A549 (cell line): ENCODE results near the gene KICS2. TPM values are rescaled to one million over a fixed set of nuclear protein-coding genes. Genes with fewer than 3 reads are reported as not detected.
A peak's percentile ranks its signal among the peaks of the same experiment; 100 is the strongest.

Source experiments
- ATAC-seq, 2 experiments: fragments of 200-7000 bp in 1 of 2; fragments of >200 bp in 1 of 2; cut with Nextera tagmentation in 1 of 2; cut with Tn5 transposase in 1 of 2; 3 replicates each; pipeline versions ENCODE4 v1.8.0 to v1.9.1; 2018 to 2020; ENCODE audit warnings: mild to moderate bottlenecking in 1 of 2, moderate library complexity in 1 of 2
- CTCF ChIA-PET: fragments of 300-600 bp; sonication (Branson Sonifier 250); formaldehyde crosslinking; extraction: SDS; loops from one replicate; lab custom pipeline; 2021; ENCODE audit warnings: antibody characterized with exemption, inconsistent platforms; lab: Yijun Ruan, JAX
- POLR2A ChIA-PET: fragments of 350-600 bp; formaldehyde crosslinking; extraction: SDS; loops from one replicate; lab custom pipeline; 2021; ENCODE audit warnings: antibody characterized with exemption, inconsistent platforms; lab: Yijun Ruan, JAX
- DNase-seq, 2 experiments: peaks; one replicate each; pipeline versions ENCODE4 v3.0.0 to v3.0.0-alpha.2; 2011 to 2016; ENCODE audit warnings: low read depth in 1 of 2, low spot score in 1 of 2
- FAIRE-seq: peaks from 2 replicates; lab custom pipeline; 2011; peaks lifted over from hg19 to GRCh38; lab: Jason Lieb, UNC
- H3K27ac ChIP-seq, 2 experiments: fragments of >200 bp; sonication (Bioruptor Twin); formaldehyde crosslinking; 3 replicates each; pipeline ENCODE4 v1.5.1; 2016 to 2017
- H3K4me1 ChIP-seq: fragments of >200 bp; sonication (Bioruptor Twin); formaldehyde crosslinking; 3 replicates; pipeline ENCODE4 v1.6.1; 2016
- H3K4me2 ChIP-seq: fragments of >200 bp; sonication (Bioruptor Twin); formaldehyde crosslinking; 3 replicates; pipeline ENCODE4 v1.6.1; 2016
- H3K4me3 ChIP-seq: fragments of >200 bp; sonication (Bioruptor Twin); formaldehyde crosslinking; 3 replicates; pipeline ENCODE4 v1.5.1; 2016
- H3K9me3 ChIP-seq: fragments of >200 bp; sonication (Bioruptor Twin); formaldehyde crosslinking; 3 replicates; pipeline ENCODE4 v1.6.1; 2016
- CBX2 ChIP-seq: fragments of 200-600 bp; sonication (generic); IDR thresholded peaks from 2 replicates; pipeline ENCODE4 v1.6.1; 2016; ENCODE audit warnings: low read depth, mild to moderate bottlenecking, borderline replicate concordance
- CBX8 ChIP-seq: fragments of 200-600 bp; sonication (generic); IDR thresholded peaks from 2 replicates; pipeline ENCODE4 v1.6.1; 2016
- CHD2 ChIP-seq: fragments of 150-350 bp; IDR thresholded peaks from 2 replicates; pipeline ENCODE4 v1.6.1; 2014; ENCODE audit warnings: low read length; ENCODE audit not compliant: partially characterized antibody
- CHD4 ChIP-seq: fragments of 200-600 bp; sonication (generic); IDR thresholded peaks from 2 replicates; pipeline ENCODE4 v1.6.1; 2016; ENCODE audit warnings: antibody characterized with exemption, mild to moderate bottlenecking, borderline replicate concordance
- EHF ChIP-seq: fragments of 250-450 bp; sonication (Bioruptor Pico); IDR thresholded peaks from 2 replicates; pipeline ENCODE4 v1.5.0; 2020; ENCODE audit warnings: mild to moderate bottlenecking
- EHMT2 ChIP-seq: fragments of 200-600 bp; sonication (generic); IDR thresholded peaks from 2 replicates; pipeline ENCODE4 v1.6.1; 2016; ENCODE audit warnings: antibody characterized with exemption, low read depth, mild to moderate bottlenecking, moderate library complexity
- ESRRA ChIP-seq: fragments of 150-350 bp; IDR thresholded peaks from 2 replicates; pipeline ENCODE4 v1.6.1; 2014; ENCODE audit warnings: mild to moderate bottlenecking, low read length, borderline replicate concordance
- FOSB ChIP-seq: fragments of 250-450 bp; sonication (Bioruptor Pico); IDR thresholded peaks from 2 replicates; pipeline ENCODE4 v1.5.0; 2020; ENCODE audit warnings: mild to moderate bottlenecking, moderate library complexity
- FOSL2 ChIP-seq, 2 experiments: fragments of 450-650 bp in 1 of 2; fragments of >200 bp in 1 of 2; sonication (Bioruptor Twin) in 1 of 2; formaldehyde crosslinking; IDR thresholded peaks; 2 replicates each; pipeline versions ENCODE4 v1.5.0 to v1.6.1; 2016 to 2020; ENCODE audit warnings: mild to moderate bottlenecking in 1 of 2, moderate library complexity in 1 of 2
- FOXS1 ChIP-seq: fragments of 250-450 bp; sonication (Bioruptor Pico); IDR thresholded peaks from 2 replicates; pipeline ENCODE4 v1.5.0; 2020; ENCODE audit warnings: mild to moderate bottlenecking, moderate library complexity
- HDAC2 ChIP-seq: fragments of 200-600 bp; sonication (generic); IDR thresholded peaks from 2 replicates; pipeline ENCODE4 v1.6.1; 2016
- HEYL ChIP-seq: fragments of 250-450 bp; sonication (Bioruptor Pico); IDR thresholded peaks from 2 replicates; pipeline ENCODE4 v1.8.0; 2021; ENCODE audit warnings: mild to moderate bottlenecking, moderate library complexity
- JUNB ChIP-seq: fragments of >200 bp; sonication (Bioruptor Twin); formaldehyde crosslinking; IDR thresholded peaks from 2 replicates; pipeline ENCODE4 v1.6.1; 2016
- KDM1A ChIP-seq: fragments of 200-600 bp; sonication (generic); IDR thresholded peaks from 2 replicates; pipeline ENCODE4 v1.6.1; 2016; ENCODE audit warnings: low read depth, mild to moderate bottlenecking
- KDM5A ChIP-seq: fragments of 200-600 bp; sonication (generic); IDR thresholded peaks from 2 replicates; pipeline ENCODE4 v1.6.1; 2016; ENCODE audit warnings: antibody characterized with exemption, mild to moderate bottlenecking
- MYC ChIP-seq: IDR thresholded peaks from 2 replicates; pipeline ENCODE4 v1.6.1; 2012; ENCODE audit warnings: mild to moderate bottlenecking, inconsistent platforms, low read length, improper control_type of control experiment, borderline replicate concordance
- NFE2L2 ChIP-seq: fragments of 150-350 bp; conservative IDR thresholded peaks from 2 replicates; pipeline ENCODE4 v1.6.1; 2014; ENCODE audit warnings: low read length
- NPAS2 ChIP-seq: fragments of 250-450 bp; sonication (Bioruptor Pico); IDR thresholded peaks from 2 replicates; pipeline ENCODE4 v1.8.0; 2022; ENCODE audit warnings: mild to moderate bottlenecking, moderate library complexity, borderline replicate concordance
- PHF8 ChIP-seq: fragments of 200-600 bp; sonication (generic); IDR thresholded peaks from 2 replicates; pipeline ENCODE4 v1.6.1; 2016; ENCODE audit warnings: low read depth, mild to moderate bottlenecking, antibody characterized with exemption, moderate library complexity, borderline replicate concordance
- POLR2AphosphoS2 ChIP-seq: conservative IDR thresholded peaks from 2 replicates; pipeline ENCODE4 v1.6.1; 2012; ENCODE audit warnings: low read length, improper control_type of control experiment, inconsistent platforms
- RFX5 ChIP-seq: fragments of 450-650 bp; IDR thresholded peaks from 2 replicates; pipeline ENCODE4 v1.7.1; 2014; ENCODE audit warnings: antibody characterized with exemption, mild to moderate bottlenecking, moderate library complexity
- TFCP2L1 ChIP-seq: fragments of 250-450 bp; sonication (Bioruptor Pico); IDR thresholded peaks from 2 replicates; pipeline ENCODE4 v1.5.0; 2021; ENCODE audit warnings: mild to moderate bottlenecking
- TP53 ChIP-seq: fragments of 250-450 bp; sonication (Bioruptor Pico); IDR thresholded peaks from 2 replicates; pipeline ENCODE4 v1.5.0; 2021; ENCODE audit warnings: mild to moderate bottlenecking, moderate library complexity
- WGBS: methylation state at CpG from one replicate; pipeline ENCODE4 v1.1.6; 2017; ENCODE audit errors: missing lambda C conversion rate; 5-methylcytosine and 5-hydroxymethylcytosine counted together
- polyA plus RNA-seq, 4 experiments: library from polyadenylated mRNA; depleted of rRNA in 3 of 4; stranded (reverse); fragments of >200 nt; fragmentation: RNase III in 1 of 4; extraction: RNeasy Plus Mini Kit Qiagen cat#74134 plus additional on column Dnase treatment in 1 of 4; gene quantifications; 2 replicates in 3 of 4; 3 replicates in 1 of 4; pipeline ENCODE4 v1.2.3, GENCODE V29; 2011 to 2017
- TF ChIP-seq, protein P1 (sequence below): IDR thresholded peaks from 2 replicates; pipeline ENCODE4 v1.6.1; 2012
- TF ChIP-seq, protein P2 (sequence below): fragments of >200 bp; sonication (Bioruptor Twin); formaldehyde crosslinking; IDR thresholded peaks from 3 replicates; pipeline ENCODE4 v1.5.1; 2016
- TF ChIP-seq, protein P3 (sequence below): fragments of 200-600 bp; sonication (generic); IDR thresholded peaks from 2 replicates; pipeline ENCODE4 v1.6.1; 2016; ENCODE audit warnings: antibody characterized with exemption, mild to moderate bottlenecking, moderate library complexity
- TF ChIP-seq, protein P4 (sequence below): fragments of 250-450 bp; sonication (Bioruptor Pico); IDR thresholded peaks from 2 replicates; pipeline ENCODE4 v1.5.0; 2020; ENCODE audit warnings: low read depth, mild to moderate bottlenecking, moderate library complexity

Gene KICS2
- polyA plus RNA-seq, 2 of the 4 experiments (the other 2 are of a cell fraction): 9.1 to 21.4 TPM

DNA sequence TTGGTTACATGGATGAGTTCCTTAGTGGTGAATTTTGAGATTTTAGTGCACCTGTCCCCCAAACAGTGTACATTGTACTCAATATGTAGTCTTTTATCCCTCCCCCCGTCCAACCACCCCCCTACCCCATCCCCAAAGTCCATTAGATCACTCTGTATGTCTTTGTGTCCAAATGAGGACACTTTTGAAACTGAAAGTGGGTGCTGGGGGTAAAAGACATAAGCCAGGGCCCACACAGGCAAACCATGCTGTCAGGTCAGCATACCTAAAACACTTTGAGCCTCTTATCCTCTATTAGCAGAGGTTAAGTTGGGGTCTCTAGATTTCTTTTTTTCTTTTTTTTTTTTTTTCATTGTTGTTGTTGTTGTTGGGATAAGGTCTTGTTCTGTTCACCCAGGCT lies 31.3 kb upstream of the KICS2 start:
- 0% methylated on average over 1 of the region's 1 CpG for WGBS
- no peaks in the 10 kb centered on the region for H3K9me3 ChIP-seq
- no peak for ATAC-seq

DNA sequence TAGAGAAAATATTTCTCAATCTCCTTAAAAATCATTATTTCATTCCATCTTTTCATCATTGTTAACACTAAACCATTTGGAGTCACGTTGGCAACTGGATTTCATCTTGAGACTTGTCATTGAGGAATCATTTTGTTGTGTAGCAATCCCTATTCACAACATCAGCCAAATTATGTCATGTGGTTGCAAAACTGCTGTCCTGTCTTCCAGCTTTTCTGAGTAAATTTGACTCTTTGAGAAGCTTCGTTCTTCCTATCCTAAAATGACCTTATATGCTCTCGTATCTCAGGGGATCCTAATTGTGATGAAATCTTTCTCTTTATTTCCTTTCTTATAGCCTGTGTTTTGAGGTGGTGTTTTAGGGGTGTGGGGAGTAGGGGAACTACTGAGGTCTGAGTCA lies 30.6 kb upstream of the KICS2 start:
- POLR2A ChIA-PET: no interaction called here
- no peaks in the 10 kb centered on the region for H3K4me1 ChIP-seq
- no peak for DNase-seq
- H3K4me2 ChIP-seq: no peak overlapping the region
- no peak for ATAC-seq
- WGBS: 82% methylated on average over 3 of the region's 3 CpGs
- CTCF ChIA-PET: interaction anchor here (1.1 to 9.7 kb wide), 3 partner anchors 15 to 426 kb away, joined by 3 to 206 read pairs (median 5); partner anchors contain the start of gene SRGAP1
- H3K9me3 ChIP-seq: no peaks in the 10 kb centered on the region
- H3K27ac ChIP-seq: no peak overlapping the region
- TF ChIP-seq, protein P1, sequence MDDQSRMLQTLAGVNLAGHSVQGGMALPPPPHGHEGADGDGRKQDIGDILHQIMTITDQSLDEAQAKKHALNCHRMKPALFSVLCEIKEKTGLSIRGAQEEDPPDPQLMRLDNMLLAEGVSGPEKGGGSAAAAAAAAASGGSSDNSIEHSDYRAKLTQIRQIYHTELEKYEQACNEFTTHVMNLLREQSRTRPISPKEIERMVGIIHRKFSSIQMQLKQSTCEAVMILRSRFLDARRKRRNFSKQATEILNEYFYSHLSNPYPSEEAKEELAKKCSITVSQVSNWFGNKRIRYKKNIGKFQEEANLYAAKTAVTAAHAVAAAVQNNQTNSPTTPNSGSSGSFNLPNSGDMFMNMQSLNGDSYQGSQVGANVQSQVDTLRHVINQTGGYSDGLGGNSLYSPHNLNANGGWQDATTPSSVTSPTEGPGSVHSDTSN: no peak
- TF ChIP-seq FOSB (no peak), POLR2AphosphoS2 (no peak), FOXS1 (no peak), HDAC2 (no peak), ESRRA (no peak), PHF8 (no peak), CHD2 (no peak), TFCP2L1 (CRISPR knock-in tag) (no peak), CHD4 (no peak), KDM5A (no peak), RFX5 (no peak), CBX8 (no peak), CBX2 (no peak), HEYL (CRISPR knock-in tag) (no peak), FOSL2 (IDR thresholded peaks at IDR 0.05) (no peak), FOSL2 (CRISPR knock-in tag; IDR thresholded peaks at IDR 0.05) (no peak)
- TF ChIP-seq, protein P2, sequence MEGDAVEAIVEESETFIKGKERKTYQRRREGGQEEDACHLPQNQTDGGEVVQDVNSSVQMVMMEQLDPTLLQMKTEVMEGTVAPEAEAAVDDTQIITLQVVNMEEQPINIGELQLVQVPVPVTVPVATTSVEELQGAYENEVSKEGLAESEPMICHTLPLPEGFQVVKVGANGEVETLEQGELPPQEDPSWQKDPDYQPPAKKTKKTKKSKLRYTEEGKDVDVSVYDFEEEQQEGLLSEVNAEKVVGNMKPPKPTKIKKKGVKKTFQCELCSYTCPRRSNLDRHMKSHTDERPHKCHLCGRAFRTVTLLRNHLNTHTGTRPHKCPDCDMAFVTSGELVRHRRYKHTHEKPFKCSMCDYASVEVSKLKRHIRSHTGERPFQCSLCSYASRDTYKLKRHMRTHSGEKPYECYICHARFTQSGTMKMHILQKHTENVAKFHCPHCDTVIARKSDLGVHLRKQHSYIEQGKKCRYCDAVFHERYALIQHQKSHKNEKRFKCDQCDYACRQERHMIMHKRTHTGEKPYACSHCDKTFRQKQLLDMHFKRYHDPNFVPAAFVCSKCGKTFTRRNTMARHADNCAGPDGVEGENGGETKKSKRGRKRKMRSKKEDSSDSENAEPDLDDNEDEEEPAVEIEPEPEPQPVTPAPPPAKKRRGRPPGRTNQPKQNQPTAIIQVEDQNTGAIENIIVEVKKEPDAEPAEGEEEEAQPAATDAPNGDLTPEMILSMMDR: no peak
- TF ChIP-seq, protein P3, sequence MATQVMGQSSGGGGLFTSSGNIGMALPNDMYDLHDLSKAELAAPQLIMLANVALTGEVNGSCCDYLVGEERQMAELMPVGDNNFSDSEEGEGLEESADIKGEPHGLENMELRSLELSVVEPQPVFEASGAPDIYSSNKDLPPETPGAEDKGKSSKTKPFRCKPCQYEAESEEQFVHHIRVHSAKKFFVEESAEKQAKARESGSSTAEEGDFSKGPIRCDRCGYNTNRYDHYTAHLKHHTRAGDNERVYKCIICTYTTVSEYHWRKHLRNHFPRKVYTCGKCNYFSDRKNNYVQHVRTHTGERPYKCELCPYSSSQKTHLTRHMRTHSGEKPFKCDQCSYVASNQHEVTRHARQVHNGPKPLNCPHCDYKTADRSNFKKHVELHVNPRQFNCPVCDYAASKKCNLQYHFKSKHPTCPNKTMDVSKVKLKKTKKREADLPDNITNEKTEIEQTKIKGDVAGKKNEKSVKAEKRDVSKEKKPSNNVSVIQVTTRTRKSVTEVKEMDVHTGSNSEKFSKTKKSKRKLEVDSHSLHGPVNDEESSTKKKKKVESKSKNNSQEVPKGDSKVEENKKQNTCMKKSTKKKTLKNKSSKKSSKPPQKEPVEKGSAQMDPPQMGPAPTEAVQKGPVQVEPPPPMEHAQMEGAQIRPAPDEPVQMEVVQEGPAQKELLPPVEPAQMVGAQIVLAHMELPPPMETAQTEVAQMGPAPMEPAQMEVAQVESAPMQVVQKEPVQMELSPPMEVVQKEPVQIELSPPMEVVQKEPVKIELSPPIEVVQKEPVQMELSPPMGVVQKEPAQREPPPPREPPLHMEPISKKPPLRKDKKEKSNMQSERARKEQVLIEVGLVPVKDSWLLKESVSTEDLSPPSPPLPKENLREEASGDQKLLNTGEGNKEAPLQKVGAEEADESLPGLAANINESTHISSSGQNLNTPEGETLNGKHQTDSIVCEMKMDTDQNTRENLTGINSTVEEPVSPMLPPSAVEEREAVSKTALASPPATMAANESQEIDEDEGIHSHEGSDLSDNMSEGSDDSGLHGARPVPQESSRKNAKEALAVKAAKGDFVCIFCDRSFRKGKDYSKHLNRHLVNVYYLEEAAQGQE: no peak
- peak; percentile 7 for FAIRE-seq
- no peak overlapping the region for H3K4me3 ChIP-seq

More for the DNA sequence above, 31.3 kb upstream of the KICS2 start:
- H3K4me2 ChIP-seq: no peak overlapping the region
- CTCF ChIA-PET: interaction anchor here (1.1 to 9.7 kb wide), 2 partner anchors 16 to 415 kb away, joined by 3 to 206 read pairs; partner anchors contain the start of gene SRGAP1
- H3K27ac ChIP-seq: no peak overlapping the region
- H3K4me1 ChIP-seq: no peaks in the 10 kb centered on the region
- FAIRE-seq (no peak), DNase-seq (no peak)
- TF ChIP-seq EHF (CRISPR knock-in tag) (no peak), NFE2L2 (no peak), TP53 (CRISPR knock-in tag) (no peak), FOSB (no peak), JUNB (no peak), PHF8 (no peak), EHMT2 (no peak), KDM5A (no peak), KDM1A (no peak), NPAS2 (no peak), MYC (no peak)
- TF ChIP-seq, protein P4, sequence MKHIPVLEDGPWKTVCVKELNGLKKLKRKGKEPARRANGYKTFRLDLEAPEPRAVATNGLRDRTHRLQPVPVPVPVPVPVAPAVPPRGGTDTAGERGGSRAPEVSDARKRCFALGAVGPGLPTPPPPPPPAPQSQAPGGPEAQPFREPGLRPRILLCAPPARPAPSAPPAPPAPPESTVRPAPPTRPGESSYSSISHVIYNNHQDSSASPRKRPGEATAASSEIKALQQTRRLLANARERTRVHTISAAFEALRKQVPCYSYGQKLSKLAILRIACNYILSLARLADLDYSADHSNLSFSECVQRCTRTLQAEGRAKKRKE (CRISPR knock-in tag): no peak
- TF ChIP-seq, protein P3: no peak
- H3K4me3 ChIP-seq: no peak overlapping the region
- POLR2A ChIA-PET: no interaction called here
